M059J (cell line): ENCODE results near the gene CHCHD3. TPM values are rescaled to one million over a fixed set of nuclear protein-coding genes. Genes with fewer than 3 reads are reported as not detected.
"Not testable (repeated sequence)": the region's sequence is repeated elsewhere in the genome, so short reads cannot be mapped to it uniquely, and the experiment has no call there.

Source experiments
- DNase-seq: peaks from one replicate; pipeline ENCODE4 v3.0.0-alpha.2; 2012; ENCODE audit warnings: low read depth
- total RNA-seq: library from RNA; depleted of rRNA; stranded (reverse); fragments of >200 nt; shearing (Covaris generic); gene quantifications from 2 replicates; pipeline ENCODE4 v1.2.3, GENCODE V29; 2014

The CHCHD3 gene
- total RNA-seq, 1 experiment from 2014 or later = 123 TPM

GRCh38 chr7:132953468-132953867 is 128.4 kb downstream of the CHCHD3 start:
- DNase-seq = no peak

- no peak for DNase-seq
Observed at GRCh38 chr7:132950725-132951124, 131.2 kb downstream of the CHCHD3 start.

- DNase-seq = no peak
Observed at GRCh38 chr7:132947011-132947410, 134.9 kb downstream of the CHCHD3 start.

- no peak for DNase-seq
Observed at GRCh38 chr7:132944774-132945173, 137.1 kb downstream of the CHCHD3 start.

GRCh38 chr7:132943645-132944044 is 138.2 kb downstream of the CHCHD3 start:
- no peak for DNase-seq

- DNase-seq = peak; percentile 33
Observed at GRCh38 chr7:132942701-132943100, 139.2 kb downstream of the CHCHD3 start.

GRCh38 chr7:132941905-132942304 is 140.0 kb downstream of the CHCHD3 start:
- DNase-seq = no peak

- no peak for DNase-seq
Observed at GRCh38 chr7:132941428-132941827, 140.5 kb downstream of the CHCHD3 start.

GRCh38 chr7:132940084-132940483 is 141.8 kb downstream of the CHCHD3 start:
- no peak for DNase-seq

GRCh38 chr7:132939495-132939894 is 142.4 kb downstream of the CHCHD3 start:
- no peak for DNase-seq

- no peak for DNase-seq
Observed at GRCh38 chr7:132937286-132937685, 144.6 kb downstream of the CHCHD3 start.

GRCh38 chr7:132935608-132936007 is 146.3 kb downstream of the CHCHD3 start:
- no peak for DNase-seq

GRCh38 chr7:132934017-132934416 is 147.9 kb downstream of the CHCHD3 start:
- no peak for DNase-seq

- DNase-seq = peak; percentile 57
Observed at GRCh38 chr7:132933072-132933458, 148.8 kb downstream of the CHCHD3 start.

- peak; percentile 9 for DNase-seq
Observed at GRCh38 chr7:132932296-132933071, 149.4 kb downstream of the CHCHD3 start.

GRCh38 chr7:132930881-132931280 is 151.0 kb downstream of the CHCHD3 start:
- DNase-seq = peak; percentile 12

- not testable (repeated sequence) for DNase-seq
Observed at GRCh38 chr7:132929944-132930343, 151.9 kb downstream of the CHCHD3 start.

GRCh38 chr7:132919771-132920170 is 162.1 kb downstream of the CHCHD3 start:
- DNase-seq = no peak

GRCh38 chr7:132915647-132916046 is 166.2 kb downstream of the CHCHD3 start:
- no peak for DNase-seq

GRCh38 chr7:132910657-132911056 is 171.2 kb downstream of the CHCHD3 start:
- DNase-seq = no peak

GRCh38 chr7:132907380-132907940 is 174.4 kb downstream of the CHCHD3 start:
- no peak for DNase-seq

GRCh38 chr7:132906193-132906835 is 175.6 kb downstream of the CHCHD3 start:
- no peak for DNase-seq

GRCh38 chr7:132905136-132905535 is 176.8 kb downstream of the CHCHD3 start:
- DNase-seq = not testable (repeated sequence)
